Fibroblast of pulmonary artery (primary cell): ENCODE results near the gene GRM8.

ENCODE experiments used
- DNase-seq: peaks from one replicate; pipeline ENCODE4 v3.0.0-alpha.2; 2010; ENCODE audit warnings: low read depth
- H3K4me3 ChIP-seq: replicated peaks from 2 replicates; pipeline ENCODE4 v1.5.1; 2011; ENCODE audit warnings: low read depth, mild to moderate bottlenecking, control low read depth, low read length, moderate library complexity
- CTCF ChIP-seq: IDR thresholded peaks from 2 replicates; pipeline ENCODE4 v1.5.1; 2011; ENCODE audit warnings: mild to moderate bottlenecking, control low read depth, low read length, inconsistent platforms; ENCODE audit errors: missing control alignments

GRM8 gene

DNA sequence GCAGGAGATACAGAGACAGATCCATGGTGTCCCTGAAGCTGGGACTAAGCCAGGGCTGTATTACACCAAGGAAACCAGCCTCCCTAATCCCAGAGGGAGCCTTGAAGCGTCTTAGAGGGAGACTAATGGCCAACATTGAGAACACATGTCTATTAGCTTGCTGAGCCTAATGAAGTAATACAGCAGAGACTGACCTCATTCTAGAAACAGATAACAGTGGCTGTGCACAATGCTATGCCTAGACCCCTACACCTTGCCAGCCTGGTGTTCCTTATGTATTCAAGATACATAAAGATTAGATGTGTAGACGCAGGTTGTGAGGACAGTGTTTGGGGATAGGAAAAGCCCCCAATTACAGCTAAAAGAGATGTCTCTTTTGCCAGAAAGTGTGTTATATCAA is 19.1 kb downstream of the GRM8 start:
- H3K4me3 ChIP-seq: no peak overlapping the region
- no peak for TF ChIP-seq CTCF
- DNase-seq: no peak

DNA sequence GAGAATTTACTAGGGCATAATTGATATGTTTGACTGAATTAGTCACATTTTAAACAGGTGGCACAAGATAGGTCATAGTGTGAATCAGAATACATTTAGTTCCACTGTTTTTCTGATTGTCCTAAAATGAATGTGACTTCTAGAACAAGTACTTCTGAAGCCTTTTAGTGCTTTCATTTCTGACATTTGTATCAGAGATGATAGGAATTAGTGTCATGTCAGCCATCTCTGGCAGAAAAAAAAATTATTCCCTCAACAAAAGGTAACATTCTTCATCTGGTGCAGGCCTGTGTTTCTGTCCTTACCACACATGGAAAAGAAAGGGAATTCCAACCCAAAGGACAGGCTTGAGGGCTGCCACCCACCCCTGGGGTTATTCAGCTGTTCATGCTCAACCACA is 21.3 kb downstream of the GRM8 start:
- TF ChIP-seq CTCF: no peak
- no peak overlapping the region for H3K4me3 ChIP-seq
- DNase-seq: no peak

DNA sequence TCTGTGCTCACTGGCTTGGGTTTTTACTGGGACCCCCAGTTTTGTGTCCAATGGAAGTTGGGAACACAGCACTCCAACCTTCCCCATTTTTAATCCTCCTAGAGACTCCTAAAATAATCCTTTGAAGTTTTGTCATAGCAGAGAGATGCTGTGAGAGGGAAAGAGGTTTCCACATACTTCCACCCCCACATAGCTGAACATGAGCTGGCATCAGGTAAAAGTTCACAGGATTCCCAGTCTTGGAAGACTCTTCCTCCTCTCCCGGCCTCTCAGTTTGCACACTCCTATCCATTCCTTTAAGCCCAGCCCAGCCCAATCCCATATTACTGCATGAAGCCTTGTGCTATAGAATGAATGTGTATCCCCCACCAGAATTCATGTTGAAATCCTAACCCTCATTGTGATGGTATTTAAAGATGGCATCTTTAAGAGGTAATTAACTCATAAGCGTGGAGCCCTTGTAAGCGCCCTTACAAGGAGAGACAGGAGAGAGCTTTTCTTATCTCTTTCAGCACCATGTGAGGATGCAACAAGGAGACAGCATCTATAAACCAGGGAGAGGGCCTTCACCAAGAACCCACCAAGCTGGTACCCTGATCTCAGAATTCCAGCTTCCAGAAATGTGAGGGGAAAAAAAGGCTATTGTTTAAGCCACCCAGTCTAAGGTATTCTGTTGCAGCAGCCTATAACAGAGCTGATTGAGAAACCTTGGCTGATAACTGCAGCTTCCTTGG is 22.4 kb downstream of the GRM8 start:
- DNase-seq: no peak
- TF ChIP-seq CTCF: no peak
- no peak overlapping the region for H3K4me3 ChIP-seq

- no peak for TF ChIP-seq CTCF
- H3K4me3 ChIP-seq: no peak overlapping the region
- no peak for DNase-seq
These were observed 25.9 kb downstream of the GRM8 start for GRCh38 chr7:127226685-127227374.

- no peak for DNase-seq
- H3K4me3 ChIP-seq: no peak overlapping the region
- no peak for TF ChIP-seq CTCF
These were observed 31.0 kb downstream of the GRM8 start for GRCh38 chr7:127221731-127222130.

DNA sequence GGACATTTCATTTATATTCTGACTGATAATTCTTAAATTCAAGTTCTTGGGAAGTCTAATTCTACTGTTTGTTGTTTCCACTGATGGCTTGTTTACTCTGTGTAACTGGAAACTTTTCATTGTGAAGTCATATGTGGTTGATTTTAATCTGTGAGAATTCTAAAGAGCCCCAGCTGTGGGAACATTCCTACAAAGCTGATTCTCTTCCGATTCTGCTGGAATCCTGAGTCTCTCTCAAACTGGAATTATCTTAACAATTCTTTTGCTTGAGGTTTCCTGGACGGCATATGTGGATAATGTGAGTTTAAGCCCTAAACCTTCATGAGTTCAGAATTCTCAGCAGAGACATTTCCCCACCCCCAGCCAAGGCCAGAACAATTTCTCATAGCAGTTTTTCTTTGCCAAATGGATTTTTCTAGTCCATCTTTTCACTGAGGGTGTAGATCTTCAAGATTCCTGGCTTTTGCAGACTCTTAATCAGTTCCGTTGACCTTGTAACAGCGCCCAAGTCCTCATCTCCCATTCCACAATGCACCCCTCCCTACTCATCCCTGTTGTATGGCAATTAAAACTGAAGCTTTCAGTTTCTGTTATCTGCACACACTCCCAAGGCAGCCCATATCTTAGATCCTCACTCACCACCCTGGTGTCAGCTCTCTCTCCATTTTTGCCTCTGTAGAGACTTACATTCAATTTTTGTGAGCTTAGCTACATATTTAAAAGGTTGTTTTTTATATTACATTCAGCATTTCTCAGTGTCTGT is 37.6 kb downstream of the GRM8 start:
- no peak for TF ChIP-seq CTCF
- H3K4me3 ChIP-seq: no peak overlapping the region
- no peak for DNase-seq
